Measurements from ENCODE around the gene ZSWIM4. TPM values are rescaled to one million over a fixed set of nuclear protein-coding genes. Genes with fewer than 3 reads are reported as not detected.

Gene ZSWIM4
- polyA plus RNA-seq, 1 donor (not counting 4 experiments of a cell fraction or from before 2014, with no cell fraction given) = 0.71 TPM

DNA sequence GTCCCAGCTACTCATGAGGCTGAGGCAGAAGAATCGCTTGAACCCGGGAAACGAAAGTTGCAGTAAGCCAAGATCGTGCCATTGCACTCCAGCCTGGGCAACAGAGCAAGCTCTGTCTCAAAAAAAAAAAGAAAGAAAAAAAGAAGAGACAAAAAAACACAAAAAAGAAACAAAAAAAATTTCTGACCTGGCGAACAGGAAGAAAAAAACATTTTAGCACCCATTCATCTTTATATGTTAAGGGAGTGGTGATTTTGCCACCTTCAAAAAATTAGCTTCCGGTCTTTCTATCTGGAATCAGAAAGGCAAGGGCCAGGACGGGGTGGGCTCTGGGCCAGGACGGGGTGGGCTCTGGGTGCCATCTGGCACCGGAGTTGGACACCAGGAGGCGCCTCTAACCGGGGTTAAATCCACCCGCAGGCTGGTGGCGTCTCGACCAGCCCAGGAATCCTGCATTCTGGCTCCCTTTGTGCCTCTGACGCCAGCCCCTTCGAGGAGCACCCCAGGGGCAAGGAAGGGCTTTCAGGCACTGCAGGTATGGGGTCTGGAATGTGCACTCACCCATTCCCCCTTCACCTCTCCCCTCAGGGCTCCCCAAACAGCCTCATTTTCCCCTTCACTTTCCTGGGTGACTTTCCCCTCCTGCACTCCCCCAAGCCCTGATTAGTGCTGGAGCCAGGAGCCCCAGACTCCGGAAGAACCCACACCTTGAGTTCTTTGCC is 10.4 kb upstream of the ZSWIM4 start:
- FAIRE-seq = no peak
- no peak overlapping the region for H3K4me3 ChIP-seq (ENCODE audit: control insufficient read depth in 2 of 3, extremely low read depth in 1 of 3, insufficient read depth in 2 of 3, low read depth in 1 of 3, low read length in 3 of 3)
- H2AFZ ChIP-seq (ENCODE audit: control insufficient read depth, low read length) = peak overlapping the region; percentile 90
- H3K36me3 ChIP-seq (ENCODE audit: control insufficient read depth in 2 of 2, extremely low read depth in 1 of 2, insufficient read depth in 2 of 2, low read length in 2 of 2) = peaks cover 0 to 1% of the 10 kb centered on the region in 2 experiments
- H3K4me1 ChIP-seq (ENCODE audit: control insufficient read depth, extremely low read depth, insufficient read depth, low read length) = peaks cover 26% of the 10 kb centered on the region
- H3K9ac ChIP-seq (ENCODE audit: control insufficient read depth, extremely low read depth, insufficient read depth, low read length) = peak overlapping the region; percentile 50
- no peaks in the 10 kb centered on the region for H3K9me3 ChIP-seq (ENCODE audit: control insufficient read depth, low read depth, low read length)
- no peaks in the 10 kb centered on the region for H3K9me1 ChIP-seq (ENCODE audit: control insufficient read depth, extremely low read depth, insufficient read depth, low read length)
- TF ChIP-seq, protein P1, sequence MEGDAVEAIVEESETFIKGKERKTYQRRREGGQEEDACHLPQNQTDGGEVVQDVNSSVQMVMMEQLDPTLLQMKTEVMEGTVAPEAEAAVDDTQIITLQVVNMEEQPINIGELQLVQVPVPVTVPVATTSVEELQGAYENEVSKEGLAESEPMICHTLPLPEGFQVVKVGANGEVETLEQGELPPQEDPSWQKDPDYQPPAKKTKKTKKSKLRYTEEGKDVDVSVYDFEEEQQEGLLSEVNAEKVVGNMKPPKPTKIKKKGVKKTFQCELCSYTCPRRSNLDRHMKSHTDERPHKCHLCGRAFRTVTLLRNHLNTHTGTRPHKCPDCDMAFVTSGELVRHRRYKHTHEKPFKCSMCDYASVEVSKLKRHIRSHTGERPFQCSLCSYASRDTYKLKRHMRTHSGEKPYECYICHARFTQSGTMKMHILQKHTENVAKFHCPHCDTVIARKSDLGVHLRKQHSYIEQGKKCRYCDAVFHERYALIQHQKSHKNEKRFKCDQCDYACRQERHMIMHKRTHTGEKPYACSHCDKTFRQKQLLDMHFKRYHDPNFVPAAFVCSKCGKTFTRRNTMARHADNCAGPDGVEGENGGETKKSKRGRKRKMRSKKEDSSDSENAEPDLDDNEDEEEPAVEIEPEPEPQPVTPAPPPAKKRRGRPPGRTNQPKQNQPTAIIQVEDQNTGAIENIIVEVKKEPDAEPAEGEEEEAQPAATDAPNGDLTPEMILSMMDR (optimal IDR thresholded peaks at IDR 0.05 in 1 of 3, IDR thresholded peaks at IDR 0.05 in 1 of 3, conservative IDR thresholded peaks at IDR 0.05 in 1 of 3; ENCODE audit: extremely low read depth in 1 of 3, insufficient read depth in 2 of 3, low read length in 3 of 3) = peak; percentile 42 to 83 (median 75)
- no peak for TF ChIP-seq EZH2 (IDR thresholded peaks at IDR 0.05; ENCODE audit: low read length)
- H4K20me1 ChIP-seq (ENCODE audit: control insufficient read depth, extremely low read depth, insufficient read depth, low read length) = no peaks in the 10 kb centered on the region
- H3K27ac ChIP-seq (ENCODE audit: control insufficient read depth, insufficient read depth, low read length) = no peak overlapping the region
- DNase-seq (ENCODE audit: low read depth, low spot score) = no peak
- H3K27me3 ChIP-seq (ENCODE audit: control insufficient read depth, extremely low read depth, insufficient read depth, low read length) = no peaks in the 10 kb centered on the region
- H3K4me2 ChIP-seq (ENCODE audit: control insufficient read depth, extremely low read depth, insufficient read depth, low read depth, low read length) = peak overlapping the region; percentile 60
- dilution Hi-C loops (cut with MboI; ENCODE audit: extremely low pct_ligation_motif_present, low sequenced_read_pairs) = no loop called here
- no peaks in the 10 kb centered on the region for H3K79me2 ChIP-seq (ENCODE audit: control insufficient read depth, insufficient read depth, low read length)

DNA sequence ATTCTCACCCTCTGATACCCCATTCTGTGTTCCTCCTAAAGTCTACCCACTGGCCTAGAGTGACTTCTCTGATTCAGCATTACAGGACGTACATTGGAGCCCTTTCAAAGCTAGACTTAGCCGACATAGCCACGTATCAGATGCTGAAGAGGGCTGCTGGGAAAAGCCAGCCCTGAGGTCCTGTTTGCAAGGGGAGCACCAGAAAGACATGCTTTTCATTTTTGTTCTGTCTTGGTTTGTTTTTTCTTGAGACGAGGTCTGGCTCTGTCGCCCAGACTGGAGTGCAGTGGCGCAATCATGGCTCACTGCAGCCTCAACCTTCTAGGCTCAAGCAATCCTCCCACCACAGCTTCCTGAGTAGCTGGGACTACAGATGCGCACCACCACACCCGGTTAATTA is 6.3 kb upstream of the ZSWIM4 start:
- no peaks in the 10 kb centered on the region for H4K20me1 ChIP-seq (ENCODE audit: control insufficient read depth, extremely low read depth, insufficient read depth, low read length)
- no peaks in the 10 kb centered on the region for H3K36me3 ChIP-seq (ENCODE audit: control insufficient read depth in 2 of 2, extremely low read depth in 1 of 2, insufficient read depth in 2 of 2, low read length in 2 of 2)
- H3K27me3 ChIP-seq (ENCODE audit: control insufficient read depth, extremely low read depth, insufficient read depth, low read length) = no peaks in the 10 kb centered on the region
- dilution Hi-C loops (cut with MboI; ENCODE audit: extremely low pct_ligation_motif_present, low sequenced_read_pairs) = no loop called here
- H3K9me1 ChIP-seq (ENCODE audit: control insufficient read depth, extremely low read depth, insufficient read depth, low read length) = no peaks in the 10 kb centered on the region
- no peak overlapping the region for H3K27ac ChIP-seq (ENCODE audit: control insufficient read depth, insufficient read depth, low read length)
- H3K4me2 ChIP-seq (ENCODE audit: control insufficient read depth, extremely low read depth, insufficient read depth, low read depth, low read length) = no peak overlapping the region
- no peak overlapping the region for H3K9ac ChIP-seq (ENCODE audit: control insufficient read depth, extremely low read depth, insufficient read depth, low read length)
- peak overlapping the region; percentile 51 for H2AFZ ChIP-seq (ENCODE audit: control insufficient read depth, low read length)
- no peak overlapping the region for H3K4me3 ChIP-seq (ENCODE audit: control insufficient read depth in 2 of 3, extremely low read depth in 1 of 3, insufficient read depth in 2 of 3, low read depth in 1 of 3, low read length in 3 of 3)
- DNase-seq (ENCODE audit: low read depth, low spot score) = no peak
- H3K79me2 ChIP-seq (ENCODE audit: control insufficient read depth, insufficient read depth, low read length) = no peaks in the 10 kb centered on the region
- H3K4me1 ChIP-seq (ENCODE audit: control insufficient read depth, extremely low read depth, insufficient read depth, low read length) = peaks cover 22% of the 10 kb centered on the region
- H3K9me3 ChIP-seq (ENCODE audit: control insufficient read depth, low read depth, low read length) = no peaks in the 10 kb centered on the region
- no peak for TF ChIP-seq EZH2 (IDR thresholded peaks at IDR 0.05; ENCODE audit: low read length)
- TF ChIP-seq, protein P1 (optimal IDR thresholded peaks at IDR 0.05 in 1 of 3, IDR thresholded peaks at IDR 0.05 in 1 of 3, conservative IDR thresholded peaks at IDR 0.05 in 1 of 3; ENCODE audit: extremely low read depth in 1 of 3, insufficient read depth in 2 of 3, low read length in 3 of 3) = no peak
- FAIRE-seq = no peak

All from keratinocyte (primary cell).